Left cardiac atrium (tissue), 4 donors: Measurements from ENCODE around the gene HOXD8. TPM values are rescaled to one million over a fixed set of nuclear protein-coding genes. Genes with fewer than 3 reads are reported as not detected.

ENCODE experiments used
- ATAC-seq, 2 donors: fragments of 200-7000 bp; cut with Tn5 transposase; one replicate each; pipeline ENCODE4 v1.9.1; 2020; ENCODE audit warnings: mild to moderate bottlenecking in 2 of 2, moderate library complexity in 2 of 2
- DNase-seq: peaks from one replicate; pipeline ENCODE4 v3.0.0-alpha.2; 2020
- intact Hi-C, 2 donors: fragments of 100-400 bp; cut with DNase I; formaldehyde crosslinking; loops; one replicate each; pipeline versions ENCODE4 v1.14.1 to v1.15.1; 2022 to 2023
- total RNA-seq, 2 donors: library from RNA; stranded (reverse); fragmentation: NEBNext Ultra II Directional; extraction: Animal tissue kit (Norgen Biotek cat#: 25700); gene quantifications; one replicate each; pipeline ENCODE4 v1.2.1, GENCODE V29; 2021
- donor health status: DM: no; HTN: yes; CAD: no.
- donor health status: DM: no; HTN: yes; CAD: no; lungs with severe emphysema.
- donor health status: DM: yes; HTN: yes; CAD: no.
- donor health status: Dilated cardiomyopathy.

The HOXD8 gene
- total RNA-seq, 2 donors from 2014 or later = 1.2 to 1.3 TPM

DNA sequence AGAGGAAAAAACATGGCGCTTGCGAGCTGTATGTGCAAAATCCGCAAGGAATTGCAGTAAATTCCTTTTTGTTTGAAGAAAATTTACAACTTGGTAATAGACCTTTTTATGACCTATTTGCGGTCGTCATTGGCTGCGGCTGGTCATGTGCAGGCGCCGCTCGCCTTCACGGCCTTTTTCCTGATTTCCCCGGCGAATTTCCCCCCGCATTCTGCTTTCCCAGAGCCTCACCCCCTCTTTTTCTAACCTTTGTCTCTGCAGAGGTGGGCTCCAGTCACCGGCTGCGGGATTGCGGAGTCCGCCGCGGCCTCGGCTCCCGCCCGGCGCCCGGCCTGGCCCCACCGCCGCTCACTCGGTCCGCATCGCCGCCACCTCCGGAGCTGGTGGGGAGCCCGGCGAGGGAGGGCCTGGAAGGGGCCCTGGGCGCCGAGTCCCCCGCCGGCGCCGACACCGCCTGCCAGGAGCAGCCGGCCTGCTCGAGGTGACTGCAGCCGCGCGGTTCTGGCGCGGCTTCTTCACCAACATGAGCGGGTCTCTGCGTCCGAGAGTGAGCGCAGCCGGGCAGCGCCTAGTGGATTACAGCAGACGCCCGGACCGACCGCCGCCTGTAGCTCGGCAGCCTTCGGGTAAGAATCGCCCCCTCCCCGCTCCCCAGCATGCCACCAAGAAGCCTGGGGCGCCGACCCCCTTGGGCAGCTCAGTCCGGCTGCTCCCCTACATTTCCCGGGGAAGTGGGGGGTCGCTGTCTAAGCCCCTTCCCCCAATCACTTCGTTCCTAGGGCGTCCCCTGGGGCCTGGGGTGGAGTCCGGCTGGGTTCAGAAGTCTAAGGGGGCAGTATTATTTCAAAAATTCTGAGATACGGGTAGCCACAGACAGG lies 7.1 kb downstream of the HOXD8 start:
- intact Hi-C loops = no loop called here
- ATAC-seq = peak; percentile 23 to 38
- no peak for DNase-seq

DNA sequence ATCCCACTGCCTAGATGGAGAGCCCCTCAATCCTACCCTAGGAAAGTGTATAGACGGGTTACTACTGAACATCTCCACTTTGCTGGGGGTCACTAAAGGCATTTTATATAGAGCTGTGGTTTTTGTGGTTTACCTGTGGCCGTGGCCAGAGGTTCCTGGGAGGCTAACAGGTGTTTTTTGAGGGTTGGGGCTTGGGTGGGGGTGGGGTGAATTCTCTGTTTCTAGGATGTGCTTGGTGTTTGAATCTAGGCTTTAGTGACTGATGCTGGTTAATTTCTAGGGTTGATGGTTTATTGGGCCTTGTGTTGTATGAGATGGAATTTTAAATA lies 7.7 kb downstream of the HOXD8 start:
- intact Hi-C loops = no loop called here
- DNase-seq (no peak), ATAC-seq (no peak)

DNA sequence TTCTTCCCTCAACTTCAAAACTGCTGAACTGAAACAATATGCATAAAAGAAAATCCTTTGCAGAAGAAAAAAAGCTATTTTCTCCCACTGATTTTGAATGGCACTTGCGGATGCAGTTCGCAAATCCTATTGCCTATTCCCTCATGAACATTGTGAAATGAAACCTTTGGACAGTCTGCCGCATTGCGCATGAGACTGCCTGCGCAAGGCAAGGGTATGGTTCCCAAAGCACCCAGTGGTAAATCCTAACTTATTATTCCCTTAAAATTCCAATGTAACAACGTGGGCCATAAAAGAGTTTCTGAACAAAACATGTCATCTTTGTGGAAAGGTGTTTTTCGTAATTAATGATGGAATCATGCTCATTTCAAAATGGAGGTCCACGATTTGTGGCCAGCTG lies 8.4 kb downstream of the HOXD8 start:
- DNase-seq = no peak
- intact Hi-C loops = loop anchor here in 1 of 2 donors (2.0 kb wide), 1 partner anchor 319 kb away; no protein-coding TSS in a partner anchor
- no peak for ATAC-seq

DNA sequence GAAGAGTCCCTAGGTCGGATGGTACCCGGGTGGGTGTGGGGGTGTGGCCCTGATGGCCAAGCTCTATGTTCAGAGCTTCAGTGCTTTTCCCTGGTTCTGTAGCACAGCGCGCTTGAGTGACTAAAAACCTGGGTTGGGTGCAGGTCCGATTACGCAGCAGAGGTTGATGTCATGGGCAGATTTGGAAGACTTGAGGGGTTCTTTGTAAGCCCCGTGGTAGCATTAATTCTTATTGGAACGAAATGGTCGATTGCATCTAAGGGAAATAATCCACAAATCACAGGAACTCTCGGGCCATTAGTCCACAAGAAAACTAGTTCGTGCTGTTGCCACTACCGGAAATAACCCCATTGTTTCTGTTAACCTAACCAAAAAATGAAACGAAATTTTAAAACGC lies 9.0 kb downstream of the HOXD8 start:
- ATAC-seq = no peak
- no peak for DNase-seq
- intact Hi-C loops = loop anchor here in 1 of 2 donors (2.0 kb wide), 1 partner anchor 318 kb away; no protein-coding TSS in a partner anchor

DNA sequence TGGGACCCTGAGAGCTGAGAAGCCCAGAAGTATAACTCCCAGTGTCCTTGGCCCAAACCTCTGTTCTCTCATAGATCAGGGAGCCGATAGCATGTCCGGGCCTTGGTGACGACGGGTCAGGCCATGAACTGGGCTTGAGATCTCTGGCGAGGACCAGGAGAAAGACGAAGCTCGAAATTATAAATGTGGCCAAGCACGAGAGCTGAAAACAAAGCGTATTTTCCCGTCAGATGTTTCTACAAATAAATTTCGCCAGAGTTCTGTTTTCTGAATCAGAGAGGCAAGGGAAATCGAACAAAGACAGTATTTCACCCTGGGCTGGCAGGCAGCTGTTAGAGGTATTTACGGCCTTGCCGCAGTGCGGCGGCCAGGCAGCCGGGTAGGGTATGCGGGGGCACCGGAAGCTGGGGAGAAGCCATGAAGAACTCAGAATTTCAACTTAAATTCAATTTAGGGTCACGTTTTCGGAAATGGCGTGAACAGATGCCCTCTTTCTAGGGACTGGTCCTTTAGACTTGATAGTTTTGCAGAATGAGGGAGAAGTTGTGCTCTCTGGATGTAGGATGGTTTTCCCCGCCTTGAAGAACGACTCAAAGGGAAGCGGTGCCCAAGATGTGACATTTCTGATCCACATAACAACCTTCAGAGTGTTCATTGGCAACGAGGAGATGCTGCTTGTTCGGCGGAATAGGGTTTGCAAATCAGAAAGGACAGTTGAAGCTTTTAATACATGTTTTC lies 9.6 kb downstream of the HOXD8 start:
- no peak for DNase-seq
- intact Hi-C loops = loop anchor here in 1 of 2 donors (2.0 kb wide), 1 partner anchor 318 kb away; no protein-coding TSS in a partner anchor
- ATAC-seq = no peak

DNA sequence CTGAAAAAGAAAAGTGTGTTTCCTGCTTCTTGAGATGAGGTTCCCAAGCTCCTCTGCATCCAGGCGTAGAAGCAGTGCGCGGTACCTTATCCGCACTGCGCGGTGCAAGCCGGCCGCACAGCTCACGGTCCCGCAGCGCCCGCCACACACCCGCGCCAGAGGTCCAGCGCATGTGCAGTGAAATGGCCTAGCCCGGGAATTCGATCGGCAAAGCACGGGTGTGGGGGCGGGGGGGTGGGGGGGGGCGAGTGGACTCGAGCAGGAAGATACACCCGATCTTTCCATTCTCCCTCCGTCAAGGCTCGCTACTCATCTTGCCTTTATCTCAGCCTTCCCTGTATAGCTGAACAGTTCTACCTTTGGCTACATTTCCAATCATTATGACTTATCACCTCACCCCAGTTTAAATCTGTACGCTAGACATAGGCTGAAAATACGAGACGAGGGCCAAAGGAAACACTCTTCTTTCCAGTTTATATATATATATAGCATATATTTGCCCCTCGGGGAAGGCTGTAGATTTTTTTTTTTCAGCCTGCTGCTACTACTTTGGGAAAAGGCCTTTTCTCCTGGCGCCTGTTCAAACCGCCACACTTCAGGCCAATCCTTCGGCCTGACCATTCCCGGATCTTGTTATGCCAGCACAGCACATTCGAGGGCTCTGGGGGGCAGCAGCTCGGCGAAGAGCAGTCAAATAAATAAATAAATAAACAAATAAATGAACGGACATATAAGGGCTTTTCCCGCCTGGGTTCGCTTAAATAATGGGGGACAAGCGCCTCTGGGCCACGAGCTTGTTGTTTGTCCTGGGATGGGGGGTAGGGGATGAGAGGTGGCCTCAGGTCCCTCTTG lies 10.4 kb downstream of the HOXD8 start:
- intact Hi-C loops = loop anchor here (2.0 to 5.0 kb wide), 5 partner anchors 315 to 497 kb away; no protein-coding TSS in a partner anchor
- no peak for DNase-seq
- no peak for ATAC-seq

DNA sequence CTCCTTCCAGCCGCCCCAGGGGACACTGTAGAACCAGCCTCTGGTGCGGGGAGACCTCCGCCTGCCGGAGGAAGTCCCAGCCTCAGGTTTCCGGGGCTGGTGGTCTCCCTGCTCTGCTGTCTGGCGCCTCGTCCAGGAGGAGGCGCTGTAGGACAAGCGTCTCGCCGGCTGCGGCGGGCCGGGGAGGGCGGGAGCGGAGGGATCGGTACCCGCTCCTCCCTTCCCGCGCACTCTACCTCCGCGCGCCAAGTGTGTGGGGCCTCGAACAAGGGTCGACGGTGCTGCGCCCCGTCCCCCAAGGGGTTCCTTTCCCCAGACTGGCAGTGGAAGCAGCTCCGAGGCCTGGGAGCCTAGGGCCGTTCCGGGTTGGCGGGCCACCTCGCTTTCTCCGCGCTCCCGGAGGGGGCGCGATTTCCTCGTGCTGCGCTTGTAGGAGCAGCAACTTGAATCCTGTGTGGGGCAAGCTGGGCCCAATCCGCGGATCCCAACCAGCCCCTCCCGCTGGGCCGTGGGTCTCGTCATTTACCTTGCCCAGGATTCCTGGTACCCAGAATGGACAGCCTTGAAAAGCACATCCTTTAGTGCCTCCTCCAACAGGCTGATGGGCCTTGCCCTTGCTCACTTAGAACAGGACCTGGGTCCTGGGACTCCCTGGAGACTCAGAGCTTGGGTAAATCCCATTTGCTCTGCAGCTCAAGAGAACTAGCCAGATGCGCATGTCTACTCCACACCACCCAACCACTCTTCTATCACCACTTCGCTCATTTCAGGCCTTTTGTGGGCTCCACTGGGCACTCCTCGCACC lies 11.2 kb downstream of the HOXD8 start:
- DNase-seq (peak; percentile 73), ATAC-seq (peak; percentile 92 to 93)
- intact Hi-C loops = loop anchor here (2.0 to 5.0 kb wide), 4 partner anchors 314 to 497 kb away; no protein-coding TSS in a partner anchor

DNA sequence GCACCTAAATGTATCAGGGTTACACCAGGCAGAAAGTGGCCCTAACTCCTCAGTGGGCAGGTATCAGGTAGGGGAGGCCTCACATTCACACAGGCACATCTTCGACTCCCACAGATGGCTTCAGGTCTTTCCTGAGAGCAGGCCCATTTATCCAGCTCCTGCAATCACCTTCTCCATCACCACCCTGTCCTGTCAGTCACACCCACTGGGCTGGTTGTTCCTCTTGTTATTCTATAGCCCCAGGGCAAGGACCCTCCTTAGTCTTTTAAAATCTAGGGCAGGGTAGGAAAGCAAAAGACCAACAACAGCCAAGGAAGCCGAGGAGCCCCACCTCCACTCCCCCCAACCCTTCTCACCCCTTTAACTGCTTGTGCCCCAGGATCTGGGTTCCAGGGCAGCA lies 12.8 kb downstream of the HOXD8 start:
- intact Hi-C loops = loop anchor here (5.0 kb wide), 2 partner anchors 410 to 495 kb away; no protein-coding TSS in a partner anchor
- no peak for DNase-seq
- ATAC-seq = no peak

DNA sequence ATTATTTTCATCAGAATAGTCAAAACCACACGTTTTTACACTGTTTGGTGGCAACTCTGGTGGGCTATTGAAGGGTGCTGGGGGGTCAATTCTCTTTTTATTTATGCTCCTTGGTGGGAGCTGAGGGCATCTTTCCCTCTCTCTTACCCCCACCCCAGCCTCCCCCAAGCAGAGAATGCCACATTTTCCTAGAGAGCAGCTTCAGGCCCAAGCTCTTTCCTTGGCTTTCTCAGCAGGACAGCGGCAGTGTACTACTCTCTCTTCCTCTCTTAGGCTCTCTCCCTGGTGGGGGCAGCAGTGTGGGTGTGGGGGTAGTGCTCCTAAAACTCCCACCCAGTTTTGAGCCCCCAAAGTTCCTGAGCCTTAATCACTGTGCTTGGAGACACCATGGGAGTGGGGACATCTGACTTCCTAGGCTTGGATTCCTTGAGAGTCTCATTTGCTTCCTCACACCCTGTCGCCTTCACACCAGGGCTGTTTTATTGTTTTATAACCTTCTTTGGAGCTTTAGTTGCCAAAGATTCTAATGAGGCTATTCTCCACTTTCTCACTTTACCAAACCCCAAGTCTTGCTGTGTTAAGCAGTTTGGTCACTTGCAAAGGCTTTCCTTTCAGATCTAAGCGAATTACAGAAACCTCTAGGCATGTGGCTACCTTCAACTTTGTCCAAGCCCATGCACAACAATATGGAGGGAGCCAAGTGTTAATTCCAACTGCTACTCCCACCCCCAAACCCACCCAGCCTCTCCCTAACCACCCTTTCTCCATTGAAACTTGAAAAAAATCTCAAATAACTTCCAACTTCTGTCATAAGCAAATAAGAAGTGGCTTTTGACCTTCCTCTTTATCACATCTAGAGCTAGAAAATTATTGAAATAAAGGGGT lies 15.8 kb downstream of the HOXD8 start:
- DNase-seq (no peak), ATAC-seq (no peak)
- intact Hi-C loops = no loop called here

DNA sequence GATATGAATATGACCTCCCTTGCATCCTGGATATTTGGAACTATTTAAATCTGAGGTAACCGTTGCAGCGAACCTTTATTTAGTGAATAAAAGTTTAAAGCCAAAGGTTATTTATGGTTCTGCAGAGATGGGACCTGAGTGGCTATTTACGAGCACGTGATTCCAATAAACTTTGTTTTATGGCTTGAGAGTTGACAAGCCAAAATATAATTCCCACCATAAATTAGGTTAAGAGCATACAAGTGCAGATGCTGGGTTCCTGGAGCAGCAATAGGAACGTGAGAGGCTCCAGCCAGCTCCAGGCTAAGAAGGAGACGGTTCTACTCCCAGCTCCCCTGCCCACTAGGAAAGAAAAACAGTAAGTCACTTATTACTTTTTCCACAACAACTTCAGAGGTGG lies 16.6 kb downstream of the HOXD8 start:
- DNase-seq = no peak
- intact Hi-C loops = no loop called here
- no peak for ATAC-seq

DNA sequence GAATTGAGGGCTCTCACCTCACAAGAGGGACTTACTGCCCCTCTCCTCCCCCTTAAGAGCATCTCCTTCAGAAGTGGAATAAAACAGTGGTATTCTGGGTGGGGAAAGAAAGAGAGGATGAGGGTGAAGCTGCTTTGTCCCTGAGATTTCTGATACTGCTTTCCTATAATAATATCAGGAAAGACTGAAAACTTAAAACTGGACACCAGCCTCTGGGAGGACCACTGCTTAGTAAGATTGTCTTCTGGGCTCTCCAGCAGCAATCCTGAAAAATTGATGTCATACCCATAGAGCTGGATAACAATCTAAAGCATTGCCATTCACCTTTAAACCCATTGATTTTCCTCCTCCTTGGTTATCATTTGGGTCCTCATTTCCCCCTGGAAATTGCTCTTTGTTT lies 17.1 kb downstream of the HOXD8 start:
- DNase-seq (no peak), ATAC-seq (no peak)
- intact Hi-C loops = no loop called here

DNA sequence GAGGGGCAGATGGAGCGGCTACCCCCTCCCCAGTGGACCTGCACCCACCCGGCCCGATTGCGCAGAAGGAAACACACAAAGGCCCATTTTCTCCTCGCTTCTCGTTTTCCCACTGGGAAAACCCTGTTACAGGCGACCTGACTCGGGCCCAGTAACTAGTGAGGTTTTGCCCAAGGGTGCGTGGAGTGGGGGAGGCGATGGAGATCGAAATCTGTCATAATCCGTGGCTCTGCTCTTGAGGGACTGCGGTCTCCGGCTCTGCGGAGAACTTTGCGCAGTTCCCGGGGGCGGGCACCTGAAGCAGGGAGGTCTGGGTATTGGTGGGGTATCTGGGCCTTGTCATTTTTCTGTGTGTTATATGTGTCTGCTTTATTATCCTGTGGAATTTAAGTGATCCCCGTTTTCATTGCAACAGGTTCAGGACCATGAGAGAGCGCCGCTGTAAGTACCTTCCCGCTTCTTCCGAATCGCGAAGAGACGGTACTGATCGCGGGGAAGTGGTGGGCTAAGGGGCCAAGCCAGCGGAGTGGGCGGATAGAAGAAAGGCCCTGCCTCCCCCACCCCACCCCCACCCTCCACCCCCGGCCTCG lies 17.8 kb downstream of the HOXD8 start:
- intact Hi-C loops = no loop called here
- DNase-seq = no peak
- ATAC-seq = no peak

DNA sequence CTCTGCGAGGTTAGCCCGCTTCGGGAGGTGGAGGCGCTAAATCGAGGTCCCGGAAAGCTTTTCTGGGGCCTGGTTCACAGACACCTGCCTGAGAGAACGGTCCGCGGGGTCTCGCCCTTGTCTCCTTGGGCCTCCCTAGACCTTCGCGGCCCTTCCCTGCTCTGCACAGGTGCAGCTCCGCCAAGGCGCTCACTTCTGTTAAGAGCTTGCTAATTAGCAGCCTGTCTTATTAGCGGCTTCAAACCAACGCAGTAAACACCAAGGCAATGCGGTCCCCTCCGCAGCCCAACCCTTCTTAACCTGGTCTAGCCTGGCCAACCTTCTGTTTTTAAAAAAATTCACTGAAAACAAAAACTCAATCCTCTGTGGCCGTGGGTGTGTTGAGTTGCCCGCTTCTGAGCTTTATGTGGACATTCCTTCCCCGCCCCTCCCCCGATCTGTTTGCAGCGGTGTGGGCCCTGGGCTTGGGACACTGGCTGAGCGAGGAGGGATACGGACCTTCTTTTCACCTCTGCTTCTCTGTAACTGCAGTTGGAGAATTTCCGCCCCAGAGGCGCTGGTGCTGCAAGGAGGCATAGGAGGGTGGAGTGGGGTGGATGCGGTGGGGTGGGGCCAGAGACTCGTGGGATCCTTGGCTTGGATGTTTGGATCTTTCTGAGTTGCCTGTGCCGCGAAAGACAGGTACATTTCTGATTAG lies 18.4 kb downstream of the HOXD8 start:
- intact Hi-C loops = no loop called here
- no peak for DNase-seq
- ATAC-seq = no peak

DNA sequence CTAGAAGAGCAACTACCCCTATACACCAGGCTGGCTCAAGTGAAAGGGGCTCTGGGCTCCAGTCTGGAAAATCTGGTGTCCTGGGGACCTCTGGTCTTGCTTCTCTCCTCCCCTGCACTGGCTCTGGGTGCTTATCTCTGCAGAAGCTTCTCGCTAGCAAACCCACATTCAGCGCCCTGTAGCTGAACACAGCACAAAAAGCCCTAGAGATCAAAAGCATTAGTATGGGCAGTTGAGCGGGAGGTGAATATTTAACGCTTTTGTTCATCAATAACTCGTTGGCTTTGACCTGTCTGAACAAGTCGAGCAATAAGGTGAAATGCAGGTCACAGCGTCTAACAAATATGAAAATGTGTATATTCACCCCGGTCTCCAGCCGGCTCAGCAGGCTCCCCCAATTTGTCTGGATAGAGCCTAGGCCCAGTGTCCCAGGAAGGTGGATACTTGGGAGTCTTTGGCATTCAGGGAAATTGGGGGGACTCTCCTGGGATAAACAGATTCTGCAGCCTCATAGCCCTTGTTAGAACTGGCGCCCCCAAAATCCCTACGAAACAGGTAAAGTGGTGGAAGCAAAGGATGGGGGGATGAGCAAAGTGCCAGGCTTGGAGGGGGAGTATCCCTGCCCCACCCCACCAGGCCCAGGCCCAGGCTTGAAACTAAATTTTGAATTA lies 19.4 kb downstream of the HOXD8 start:
- no peak for DNase-seq
- no peak for ATAC-seq
- intact Hi-C loops = no loop called here

DNA sequence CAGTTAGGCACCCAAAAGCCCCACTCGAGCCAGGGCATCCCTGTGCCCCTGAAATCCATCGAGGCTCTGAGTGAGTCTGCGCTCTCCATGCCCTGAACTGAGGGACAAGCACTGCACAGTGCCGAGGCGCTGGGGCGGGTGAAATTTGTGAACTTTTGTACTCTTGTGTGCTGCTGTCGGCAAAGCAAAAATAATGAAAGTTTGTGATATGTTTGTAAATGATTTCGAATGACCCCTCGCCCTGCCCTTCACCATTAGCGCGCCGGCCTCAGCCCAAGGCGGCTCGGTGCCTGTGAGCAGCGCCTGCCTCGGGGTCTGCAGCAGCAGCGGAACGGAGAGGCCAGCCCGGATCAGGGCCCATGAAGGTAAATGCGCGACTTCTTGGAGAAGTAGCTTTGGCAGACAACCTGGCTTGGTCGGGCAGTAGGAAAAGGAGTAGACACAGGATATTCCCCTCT lies 20.0 kb downstream of the HOXD8 start:
- ATAC-seq (no peak), DNase-seq (no peak)
- intact Hi-C loops = no loop called here

DNA sequence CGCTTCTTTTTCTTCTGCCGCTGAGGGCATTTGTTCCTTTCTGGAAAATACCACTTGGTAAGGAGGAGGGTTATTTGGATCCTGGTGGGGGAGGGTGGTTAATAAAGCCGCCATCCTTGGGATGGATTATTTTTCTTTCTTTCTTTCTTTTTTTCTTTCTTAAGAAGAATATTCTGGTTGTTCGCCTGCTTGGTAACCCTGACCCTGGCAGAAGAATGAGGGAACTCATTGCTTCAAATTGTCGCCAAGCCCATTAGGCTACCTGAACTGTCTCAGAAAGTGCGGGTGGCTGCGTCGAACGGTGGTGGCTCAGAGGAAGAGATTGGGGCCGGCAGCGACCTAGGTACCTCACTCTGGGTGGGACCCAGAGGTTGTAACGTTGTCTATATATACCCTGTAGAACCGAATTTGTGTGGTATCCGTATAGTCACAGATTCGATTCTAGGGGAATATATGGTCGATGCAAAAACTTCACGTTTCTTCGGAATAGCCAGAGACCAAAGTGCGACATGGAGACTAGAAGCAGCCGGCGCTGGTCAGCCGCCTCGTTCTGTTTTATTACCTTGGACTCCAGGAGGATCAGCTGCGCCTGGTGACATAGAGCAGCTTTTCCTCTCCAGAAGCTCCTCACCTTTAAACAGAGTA lies 20.6 kb downstream of the HOXD8 start:
- ATAC-seq (no peak), DNase-seq (no peak)
- intact Hi-C loops = no loop called here
